Neuronal stem cell (in vitro differentiated cells): Measurements from ENCODE around the gene GABRB2.
A peak's percentile ranks its signal among the peaks of the same experiment; 100 is the strongest.

Source experiments
- DNase-seq: peaks from one replicate; pipeline ENCODE4 v3.0.0-alpha.2; 2013; ENCODE audit warnings: low spot score
- H2AFZ ChIP-seq: one replicate; pipeline ENCODE4 v1.6.1; 2013; ENCODE audit warnings: mild to moderate bottlenecking, low read length, inconsistent platforms
- H2AK5ac ChIP-seq: 2 replicates; pipeline ENCODE4 v1.6.1; 2013; ENCODE audit warnings: low read depth, mild to moderate bottlenecking, inconsistent platforms, low read length, moderate library complexity, mixed read lengths
- H2BK120ac ChIP-seq: 2 replicates; pipeline ENCODE4 v1.6.1; 2013; ENCODE audit warnings: low read depth, mild to moderate bottlenecking, inconsistent platforms, low read length, moderate library complexity, mixed read lengths
- H2BK12ac ChIP-seq: one replicate; pipeline ENCODE4 v1.6.1; 2013; ENCODE audit warnings: low read length, inconsistent platforms
- H2BK15ac ChIP-seq: 2 replicates; pipeline ENCODE4 v1.6.1; 2013; ENCODE audit warnings: mild to moderate bottlenecking, low read length, inconsistent platforms, mixed read lengths
- H2BK5ac ChIP-seq: one replicate; pipeline ENCODE4 v1.6.1; 2013; ENCODE audit warnings: inconsistent platforms, mild to moderate bottlenecking, low read length, moderate library complexity
- H3K14ac ChIP-seq: one replicate; pipeline ENCODE4 v1.6.1; 2013; ENCODE audit warnings: low read length, inconsistent platforms
- H3K18ac ChIP-seq: 2 replicates; pipeline ENCODE4 v1.6.1; 2013; ENCODE audit warnings: low read length, inconsistent platforms
- H3K23ac ChIP-seq: 2 replicates; pipeline ENCODE4 v1.6.1; 2013; ENCODE audit warnings: low read depth, mild to moderate bottlenecking, mixed read lengths, low read length, inconsistent platforms; ENCODE audit not compliant: poor library complexity
- H3K27ac ChIP-seq: replicated peaks from 3 replicates; pipeline ENCODE4 v1.5.1; 2013; ENCODE audit warnings: low read length, inconsistent platforms
- H3K27me3 ChIP-seq, 3 experiments: 2 replicates each; pipeline ENCODE4 v1.6.1; 2013; ENCODE audit warnings: low read length in 3 of 3, mild to moderate bottlenecking in 2 of 3, inconsistent platforms in 1 of 3, low read depth in 1 of 3, mixed read lengths in 1 of 3, moderate library complexity in 1 of 3; ENCODE audit not compliant: control insufficient read depth in 3 of 3, insufficient read depth in 3 of 3
- H3K36me3 ChIP-seq, 2 donors: replicated peaks in 1 of 2; 2 replicates each; pipeline ENCODE4 v1.6.1; 2013; ENCODE audit warnings: low read length in 2 of 2; ENCODE audit not compliant: control insufficient read depth in 2 of 2, insufficient read depth in 2 of 2
- H3K4ac ChIP-seq: 2 replicates; pipeline ENCODE4 v1.6.1; 2013; ENCODE audit warnings: inconsistent platforms, mild to moderate bottlenecking, low read length, moderate library complexity
- H3K4me1 ChIP-seq, 2 donors: 1 replicate in 1 of 2; 2 replicates in 1 of 2; pipeline ENCODE4 v1.6.1; 2013; ENCODE audit warnings: low read length in 2 of 2, low read depth in 1 of 2; ENCODE audit not compliant: control insufficient read depth in 2 of 2, insufficient read depth in 1 of 2
- H3K4me2 ChIP-seq: one replicate; pipeline ENCODE4 v1.6.1; 2013; ENCODE audit warnings: mild to moderate bottlenecking, low read length, inconsistent platforms; ENCODE audit not compliant: insufficient read depth, poor library complexity, severe bottlenecking
- H3K4me3 ChIP-seq, 2 donors: 2 replicates each; pipeline ENCODE4 v1.5.1; 2013; ENCODE audit warnings: low read length in 2 of 2, mild to moderate bottlenecking in 2 of 2, inconsistent platforms in 1 of 2, moderate library complexity in 1 of 2
- H3K79me1 ChIP-seq: one replicate; pipeline ENCODE4 v1.6.1; 2013; ENCODE audit warnings: low read depth, mild to moderate bottlenecking, inconsistent platforms, low read length, moderate library complexity
- H3K9ac ChIP-seq: one replicate; pipeline ENCODE4 v1.6.1; 2013; ENCODE audit warnings: mild to moderate bottlenecking, low read depth, low read length, inconsistent platforms; ENCODE audit not compliant: poor library complexity
- H3K9me3 ChIP-seq, 2 donors: replicated peaks in 1 of 2; 2 replicates each; pipeline versions ENCODE3 to v1.6.1; 2013; ENCODE audit warnings: low read length in 2 of 2, mild to moderate bottlenecking in 2 of 2, inconsistent platforms in 1 of 2, low read depth in 1 of 2, mixed read lengths in 1 of 2, moderate library complexity in 1 of 2; ENCODE audit not compliant: control insufficient read depth in 2 of 2, insufficient read depth in 1 of 2
- H4K8ac ChIP-seq: one replicate; pipeline ENCODE4 v1.6.1; 2013; ENCODE audit warnings: low read depth, mild to moderate bottlenecking, inconsistent platforms, low read length, moderate library complexity
- H4K91ac ChIP-seq: one replicate; pipeline ENCODE4 v1.6.1; 2013; ENCODE audit warnings: low read length, low read depth, mild to moderate bottlenecking, inconsistent platforms; ENCODE audit not compliant: poor library complexity
- WGBS, 2 donors: extraction: QIAGEN DNeasy Blood & Tissue Kit; methylation state at CpG; one replicate each; pipeline ENCODE4 v1.1.7; 2013; ENCODE audit warnings: missing lambda C conversion rate in 2 of 2, mixed read lengths in 1 of 2; ENCODE audit not compliant: insufficient read length in 2 of 2, insufficient replicate concordance in 1 of 2; ENCODE audit errors: extremely low coverage in 2 of 2; 5-methylcytosine and 5-hydroxymethylcytosine counted together

Gene GABRB2

DNA sequence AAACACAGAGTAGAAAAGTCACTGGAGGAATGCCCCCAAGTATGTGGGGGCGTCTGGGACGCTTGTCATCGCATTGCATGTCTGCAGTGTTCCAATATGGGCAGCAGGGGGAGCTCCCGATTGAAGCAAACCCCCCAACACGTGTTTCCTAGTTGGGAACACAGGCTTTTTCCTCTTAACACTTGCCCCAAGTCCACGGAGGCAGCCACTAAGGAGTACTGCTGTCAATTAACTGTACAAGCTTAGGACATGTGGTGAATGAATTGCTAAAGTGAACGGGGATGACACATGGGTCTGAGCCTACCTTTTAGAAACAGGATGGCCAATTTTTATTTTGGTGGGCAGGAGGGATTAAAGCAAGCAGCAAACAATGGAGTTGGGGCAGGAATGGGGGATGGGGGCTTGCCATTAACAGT lies 2.2 kb downstream of the GABRB2 start:
- Histone ChIP-seq H4K8ac (no peak overlapping the region), H3K27ac (no peak overlapping the region), H2AFZ (no peak overlapping the region), H3K4me3 (no peak overlapping the region), H2BK120ac (no peak overlapping the region), H3K23ac (no peak overlapping the region), H3K27me3 (peaks cover 5 to 49% (median 38%) of the 10 kb centered on the region in 3 experiments), H2AK5ac (no peak overlapping the region), H3K14ac (no peak overlapping the region), H3K4me2 (no peak overlapping the region), H2BK12ac (no peak overlapping the region), H3K18ac (no peak overlapping the region), H3K4me1 (peaks cover 5 to 12% of the 10 kb centered on the region in 2 donors), H3K9me3 (peaks cover 0 to 2% of the 10 kb centered on the region in 2 donors), H4K91ac (no peak overlapping the region), H3K36me3 (no peaks in the 10 kb centered on the region), H2BK5ac (no peak overlapping the region), H3K4ac (no peak overlapping the region), H3K9ac (no peak overlapping the region), H3K79me1 (no peaks in the 10 kb centered on the region), H2BK15ac (no peak overlapping the region)
- no CpG with 5 or more reads among the region's 7 CpGs for WGBS, 2 donors
- peak; percentile 56 for DNase-seq

DNA sequence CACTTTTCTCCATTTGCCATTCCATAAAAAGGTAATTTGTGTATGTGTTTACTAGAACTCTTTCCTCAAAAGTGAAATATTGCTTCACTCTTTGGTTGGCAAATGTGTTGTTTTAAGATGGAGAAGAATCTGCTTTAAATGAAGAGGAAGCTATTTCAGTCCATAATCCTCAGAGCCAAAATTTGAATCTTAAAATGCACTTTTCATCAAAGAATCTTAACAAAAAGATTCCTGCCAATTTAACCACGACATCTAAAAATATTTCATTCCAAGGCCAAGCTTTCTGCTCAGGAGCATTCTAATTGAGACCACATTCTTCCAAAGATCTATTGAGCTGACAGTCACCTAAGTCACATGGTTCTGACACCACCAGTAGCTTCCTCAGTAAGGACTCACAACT lies 7.5 kb downstream of the GABRB2 start:
- Histone ChIP-seq H2BK15ac (no peak overlapping the region), H3K9me3 (no peaks in the 10 kb centered on the region), H2BK120ac (no peak overlapping the region), H2AK5ac (no peak overlapping the region), H4K8ac (no peak overlapping the region), H3K4me2 (no peak overlapping the region), H3K27ac (no peak overlapping the region), H2BK5ac (no peak overlapping the region), H4K91ac (no peak overlapping the region), H2BK12ac (no peak overlapping the region), H2AFZ (no peak overlapping the region), H3K18ac (no peak overlapping the region), H3K14ac (no peak overlapping the region), H3K36me3 (no peaks in the 10 kb centered on the region), H3K23ac (no peak overlapping the region), H3K9ac (no peak overlapping the region), H3K79me1 (no peaks in the 10 kb centered on the region), H3K4me3 (no peak overlapping the region), H3K27me3 (no peaks in the 10 kb centered on the region), H3K4me1 (no peaks in the 10 kb centered on the region), H3K4ac (no peak overlapping the region)
- WGBS, 2 donors = no CpG with 5 or more reads among the region's 1 CpG
- DNase-seq = no peak

DNA sequence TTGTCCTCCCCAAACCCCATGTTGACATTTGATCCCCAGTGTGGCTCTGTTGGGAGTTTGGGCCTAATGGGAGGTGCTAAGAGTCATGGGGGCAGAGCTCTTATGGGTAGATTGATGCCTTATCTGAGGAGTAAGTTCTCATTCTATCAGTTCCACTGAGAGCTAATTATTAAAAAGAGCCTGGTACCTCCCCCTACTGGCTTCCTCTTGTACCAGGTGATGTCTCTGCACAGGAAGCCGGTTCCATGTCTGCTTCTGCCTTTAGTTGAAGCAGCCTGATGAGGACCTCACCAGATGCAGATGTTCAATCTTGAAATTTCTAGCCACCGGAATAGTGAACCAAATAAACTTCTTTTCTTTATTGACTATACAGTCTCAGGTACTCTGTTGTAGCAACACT lies 10.8 kb downstream of the GABRB2 start:
- no peaks in the 10 kb centered on the region for H3K36me3 ChIP-seq
- no peak overlapping the region for H3K9ac ChIP-seq
- no CpG with 5 or more reads among the region's 2 CpGs for WGBS, 2 donors
- H3K4ac ChIP-seq = no peak overlapping the region
- no peak overlapping the region for H3K4me2 ChIP-seq
- no peak overlapping the region for H2BK15ac ChIP-seq
- H3K4me1 ChIP-seq = no peaks in the 10 kb centered on the region
- no peak overlapping the region for H3K4me3 ChIP-seq
- H2BK5ac ChIP-seq = no peak overlapping the region
- no peaks in the 10 kb centered on the region for H3K27me3 ChIP-seq
- no peak overlapping the region for H4K8ac ChIP-seq
- no peak overlapping the region for H3K14ac ChIP-seq
- H2AK5ac ChIP-seq = no peak overlapping the region
- no peaks in the 10 kb centered on the region for H3K9me3 ChIP-seq
- no peak for DNase-seq
- no peak overlapping the region for H2AFZ ChIP-seq
- H3K27ac ChIP-seq = no peak overlapping the region
- H3K23ac ChIP-seq = no peak overlapping the region
- no peak overlapping the region for H4K91ac ChIP-seq
- H3K79me1 ChIP-seq = no peaks in the 10 kb centered on the region
- H2BK12ac ChIP-seq = no peak overlapping the region
- no peak overlapping the region for H3K18ac ChIP-seq
- no peak overlapping the region for H2BK120ac ChIP-seq

DNA sequence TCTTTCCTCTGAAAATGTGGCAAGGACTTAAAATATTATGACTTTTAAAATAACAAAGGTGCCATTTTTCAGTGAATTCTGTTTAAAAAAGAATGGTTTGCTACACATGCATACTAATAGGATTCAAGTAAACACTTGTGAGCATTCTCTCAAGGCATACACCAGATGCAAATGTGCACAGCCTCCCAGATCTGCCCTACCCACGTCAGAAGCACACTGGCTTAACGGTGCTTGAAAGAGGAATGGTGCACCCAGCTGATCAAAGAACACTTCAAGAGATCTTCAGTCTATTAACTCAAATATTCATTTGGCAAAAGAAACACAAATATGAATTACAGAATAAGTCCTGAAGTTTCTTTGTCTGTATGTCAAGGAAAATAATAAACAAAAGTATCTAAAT lies 15.8 kb downstream of the GABRB2 start:
- Histone ChIP-seq H2BK12ac (no peak overlapping the region), H3K27me3 (no peaks in the 10 kb centered on the region), H2BK5ac (no peak overlapping the region), H3K14ac (no peak overlapping the region), H2AFZ (no peak overlapping the region), H2AK5ac (no peak overlapping the region), H4K91ac (no peak overlapping the region), H3K18ac (no peak overlapping the region), H3K23ac (no peak overlapping the region), H3K27ac (no peak overlapping the region), H2BK120ac (no peak overlapping the region), H3K79me1 (no peaks in the 10 kb centered on the region), H3K4me3 (no peak overlapping the region), H2BK15ac (no peak overlapping the region), H3K36me3 (no peaks in the 10 kb centered on the region), H3K9me3 (no peaks in the 10 kb centered on the region), H4K8ac (no peak overlapping the region), H3K4ac (no peak overlapping the region), H3K4me1 (no peaks in the 10 kb centered on the region), H3K4me2 (no peak overlapping the region), H3K9ac (no peak overlapping the region)
- DNase-seq = no peak
- WGBS, 2 donors = no CpG with 5 or more reads among the region's 2 CpGs
